Measurements from ENCODE around the gene NFAM1.
A peak's percentile ranks its signal among the peaks of the same experiment; 100 is the strongest.

Gene NFAM1

GRCh38 chr22:42450862-42451261, 18.7 kb upstream of the NFAM1 start:
- TF ChIP-seq, protein P1, sequence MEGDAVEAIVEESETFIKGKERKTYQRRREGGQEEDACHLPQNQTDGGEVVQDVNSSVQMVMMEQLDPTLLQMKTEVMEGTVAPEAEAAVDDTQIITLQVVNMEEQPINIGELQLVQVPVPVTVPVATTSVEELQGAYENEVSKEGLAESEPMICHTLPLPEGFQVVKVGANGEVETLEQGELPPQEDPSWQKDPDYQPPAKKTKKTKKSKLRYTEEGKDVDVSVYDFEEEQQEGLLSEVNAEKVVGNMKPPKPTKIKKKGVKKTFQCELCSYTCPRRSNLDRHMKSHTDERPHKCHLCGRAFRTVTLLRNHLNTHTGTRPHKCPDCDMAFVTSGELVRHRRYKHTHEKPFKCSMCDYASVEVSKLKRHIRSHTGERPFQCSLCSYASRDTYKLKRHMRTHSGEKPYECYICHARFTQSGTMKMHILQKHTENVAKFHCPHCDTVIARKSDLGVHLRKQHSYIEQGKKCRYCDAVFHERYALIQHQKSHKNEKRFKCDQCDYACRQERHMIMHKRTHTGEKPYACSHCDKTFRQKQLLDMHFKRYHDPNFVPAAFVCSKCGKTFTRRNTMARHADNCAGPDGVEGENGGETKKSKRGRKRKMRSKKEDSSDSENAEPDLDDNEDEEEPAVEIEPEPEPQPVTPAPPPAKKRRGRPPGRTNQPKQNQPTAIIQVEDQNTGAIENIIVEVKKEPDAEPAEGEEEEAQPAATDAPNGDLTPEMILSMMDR (IDR thresholded peaks at IDR 0.05; ENCODE audit: low read depth, low read length) = no peak
- no peak for DNase-seq (ENCODE audit: extremely low read depth, low read depth)

GRCh38 chr22:42446151-42446550, 13.9 kb upstream of the NFAM1 start:
- DNase-seq (ENCODE audit: extremely low read depth, low read depth) = no peak
- TF ChIP-seq, protein P1 (IDR thresholded peaks at IDR 0.05; ENCODE audit: low read depth, low read length) = no peak

GRCh38 chr22:42444077-42444904, 12.1 kb upstream of the NFAM1 start:
- peak; percentile 84 for DNase-seq (ENCODE audit: extremely low read depth, low read depth)
- TF ChIP-seq, protein P1 (IDR thresholded peaks at IDR 0.05; ENCODE audit: low read depth, low read length) = peak; percentile 77

GRCh38 chr22:42443240-42444076, 11.3 kb upstream of the NFAM1 start:
- DNase-seq (ENCODE audit: extremely low read depth, low read depth) = no peak
- TF ChIP-seq, protein P1 (IDR thresholded peaks at IDR 0.05; ENCODE audit: low read depth, low read length) = no peak

DNA sequence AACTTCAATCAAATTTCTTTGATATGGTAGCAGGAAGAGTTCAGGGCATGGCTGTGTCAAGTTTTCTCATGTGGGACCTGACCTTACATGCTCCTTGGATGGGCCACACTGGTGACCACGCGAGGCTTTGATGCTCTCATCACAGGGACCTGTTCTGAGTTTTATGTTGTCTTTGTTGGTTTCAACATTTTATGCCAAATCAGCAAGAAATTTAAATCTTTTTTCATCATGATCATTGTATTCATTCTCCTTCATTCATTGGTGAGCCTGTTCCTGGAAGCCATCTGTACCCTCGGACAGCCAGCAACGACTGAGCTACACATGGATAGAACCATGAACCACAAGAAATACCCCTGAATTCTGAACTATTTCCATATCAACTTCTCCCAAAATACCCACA, 10.5 kb upstream of the NFAM1 start:
- no peak for DNase-seq (ENCODE audit: extremely low read depth, low read depth)
- TF ChIP-seq, protein P1 (IDR thresholded peaks at IDR 0.05; ENCODE audit: low read depth, low read length) = no peak

DNA sequence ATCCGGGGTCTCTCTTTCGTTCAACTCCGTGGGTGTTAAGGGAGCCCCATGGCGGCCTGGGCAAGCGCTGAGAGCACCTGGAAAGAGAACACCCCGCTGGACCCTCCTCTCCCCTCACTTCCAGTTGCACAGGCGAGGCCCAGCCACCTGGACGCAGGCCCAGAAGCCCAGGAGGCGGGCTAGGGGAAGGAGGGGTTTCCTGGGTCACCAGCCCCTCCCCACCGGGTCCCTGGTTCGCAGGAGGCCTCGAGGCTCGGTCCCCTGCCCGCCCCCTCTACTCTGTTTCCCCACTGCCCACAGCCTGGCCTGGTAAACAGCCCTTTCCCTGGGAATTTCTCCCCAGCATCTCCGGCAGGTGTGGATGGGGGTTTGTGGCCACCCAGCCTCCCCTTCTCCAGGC, 8.5 kb upstream of the NFAM1 start:
- TF ChIP-seq, protein P1 (IDR thresholded peaks at IDR 0.05; ENCODE audit: low read depth, low read length) = no peak
- DNase-seq (ENCODE audit: extremely low read depth, low read depth) = no peak
